NCI-H526 (cell line): Measurements from ENCODE around the gene VAV1.
"Not testable (repeated sequence)": the region's sequence is repeated elsewhere in the genome, so short reads cannot be mapped to it uniquely, and the experiment has no call there.

Experiments
- DNase-seq, 2 experiments: peaks; one replicate each; lab custom pipeline; 2025; lab: John Stamatoyannopoulos, UW

Gene VAV1

DNA sequence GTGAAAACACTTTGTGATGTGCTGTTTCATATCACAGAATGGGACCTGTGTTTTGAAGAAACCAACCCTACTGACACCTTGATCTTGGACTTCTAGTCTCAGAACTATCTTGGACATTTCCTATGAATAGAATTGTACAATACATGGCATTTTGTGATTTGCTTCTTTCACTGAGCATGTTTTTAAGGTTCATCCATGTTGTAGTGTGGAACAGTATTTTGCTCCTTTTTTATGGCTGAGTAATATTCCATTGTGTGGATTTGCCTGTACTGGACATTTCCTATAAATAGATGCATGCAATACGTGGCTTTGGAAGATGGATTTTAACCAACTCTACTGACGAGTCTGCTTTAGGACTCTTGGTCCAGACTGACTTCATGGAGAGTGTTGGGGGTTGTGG lies 46.8 kb downstream of the VAV1 start:
- DNase-seq: no peak

DNA sequence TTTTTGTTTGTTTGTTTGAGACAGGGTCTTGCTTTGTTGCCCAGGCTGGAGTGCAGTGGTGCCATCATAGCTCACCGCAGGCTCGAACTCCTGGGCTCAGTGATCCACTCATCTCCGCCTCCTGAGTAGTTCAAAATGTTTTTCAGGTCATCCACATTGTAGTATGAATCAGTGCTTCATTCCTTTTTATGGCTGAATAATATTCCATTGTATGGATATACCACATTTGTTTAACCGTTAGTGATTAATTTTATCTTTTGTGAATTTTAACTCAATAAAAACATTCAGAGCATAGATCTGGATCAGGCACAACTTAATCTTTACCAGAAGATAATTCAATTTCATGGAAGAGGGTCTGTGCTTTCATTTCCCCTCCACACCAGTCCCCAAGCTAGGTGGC lies 47.7 kb downstream of the VAV1 start:
- DNase-seq: no peak

DNA sequence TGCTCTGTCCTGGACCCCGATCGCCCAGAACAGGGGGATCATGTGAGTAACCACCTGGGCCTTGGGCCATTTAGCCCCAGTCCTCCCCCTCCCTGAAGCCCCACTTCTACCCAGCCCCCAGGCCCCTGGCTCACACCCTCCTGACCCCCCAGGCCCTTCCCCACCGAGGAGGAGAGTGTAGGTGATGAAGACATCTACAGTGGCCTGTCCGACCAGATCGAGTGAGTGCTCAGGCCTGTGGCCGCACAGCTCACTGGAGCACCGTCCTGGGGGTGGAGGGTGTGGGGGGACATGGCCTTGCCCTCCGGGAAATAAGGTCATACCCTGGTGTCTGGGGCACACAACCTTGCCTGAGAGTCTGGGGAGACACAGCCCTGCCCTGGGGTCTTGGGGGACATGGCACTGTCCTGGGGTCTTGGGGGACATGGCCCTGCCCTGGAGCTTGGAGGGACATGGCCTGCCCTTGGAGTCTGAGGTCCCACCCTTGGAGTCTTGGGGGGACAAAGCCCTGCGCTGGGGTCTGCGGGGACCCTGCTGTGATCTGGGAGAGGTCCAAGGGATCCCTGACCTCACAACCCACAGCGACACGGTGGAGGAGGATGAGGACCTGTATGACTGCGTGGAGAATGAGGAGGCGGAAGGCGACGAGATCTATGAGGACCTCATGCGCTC lies 49.3 kb downstream of the VAV1 start:
- no peak for DNase-seq

DNA sequence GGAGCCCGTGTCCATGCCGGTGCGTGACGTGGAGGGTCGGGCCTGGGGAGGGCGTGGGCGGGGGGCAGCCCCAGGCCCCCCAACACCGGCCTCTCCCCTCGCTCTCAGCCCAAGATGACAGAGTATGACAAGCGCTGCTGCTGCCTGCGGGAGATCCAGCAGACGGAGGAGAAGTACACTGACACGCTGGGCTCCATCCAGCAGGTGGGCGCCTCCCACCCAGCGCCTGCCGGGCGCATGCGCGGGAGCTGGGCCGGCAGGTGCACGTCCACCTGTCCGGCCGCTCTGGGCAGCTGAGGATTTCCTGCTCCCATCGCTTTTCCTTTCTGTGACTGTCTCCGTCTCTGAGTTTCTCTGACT lies 49.8 kb downstream of the VAV1 start:
- DNase-seq: peak in 1 of 2 experiments; percentile 50

DNA sequence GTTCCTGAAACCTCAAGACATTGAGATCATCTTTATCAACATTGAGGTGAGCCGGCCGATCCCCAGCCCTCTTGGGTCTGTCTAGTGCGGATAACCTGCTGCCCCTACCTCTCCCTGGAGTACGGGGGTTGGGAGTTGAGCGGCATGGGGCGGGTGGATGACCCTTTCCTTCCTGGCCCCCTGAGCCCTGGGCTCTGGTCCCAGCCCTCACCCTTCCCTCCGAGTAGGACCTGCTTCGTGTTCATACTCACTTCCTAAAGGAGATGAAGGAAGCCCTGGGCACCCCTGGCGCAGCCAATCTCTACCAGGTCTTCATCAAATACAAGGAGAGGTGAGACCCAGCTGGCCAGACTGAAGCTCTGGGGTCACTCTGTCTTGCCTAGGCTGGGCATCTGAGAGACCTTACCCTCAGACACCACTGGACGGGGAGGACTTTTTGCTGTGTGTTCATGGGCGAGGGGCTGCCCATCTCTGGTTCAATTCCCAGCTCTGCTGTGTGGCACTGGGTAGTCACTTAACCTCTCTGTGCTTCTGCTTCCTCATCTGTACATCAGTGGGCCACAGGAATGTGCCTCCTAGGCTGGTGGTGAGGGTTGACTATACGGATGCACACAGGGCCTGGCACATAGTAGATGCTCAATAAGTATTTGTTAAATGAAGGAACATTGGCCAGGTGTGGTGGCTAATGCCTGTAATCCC lies 52.7 kb downstream of the VAV1 start:
- no peak for DNase-seq

DNA sequence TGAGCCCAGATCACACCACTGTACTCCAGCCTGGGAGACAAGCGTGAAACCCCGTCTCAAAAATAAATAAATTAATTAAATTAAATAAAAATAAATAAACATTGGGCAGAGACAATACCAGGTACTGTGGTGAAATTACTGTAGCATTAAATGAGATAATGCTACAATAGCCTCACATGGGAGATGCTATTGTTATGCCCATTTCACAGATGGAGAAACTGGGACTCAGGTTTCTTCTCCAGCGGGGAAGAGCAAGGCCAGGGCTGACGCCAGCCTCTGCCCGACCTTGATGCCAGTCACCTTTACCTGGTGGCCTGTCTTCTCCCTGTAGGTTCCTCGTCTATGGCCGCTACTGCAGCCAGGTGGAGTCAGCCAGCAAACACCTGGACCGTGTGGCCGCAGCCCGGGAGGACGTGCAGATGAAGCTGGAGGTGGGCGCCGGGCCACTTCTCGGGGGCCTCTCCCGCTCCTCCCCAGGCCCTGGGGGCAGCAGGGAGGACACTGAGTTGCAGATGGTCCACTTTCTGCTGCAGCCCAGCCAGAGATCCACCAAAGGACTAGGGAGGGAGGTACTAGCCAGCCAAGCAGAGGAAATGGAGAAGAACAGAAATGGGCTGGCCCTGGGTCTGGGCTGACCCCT lies 53.9 kb downstream of the VAV1 start:
- DNase-seq: no peak

DNA sequence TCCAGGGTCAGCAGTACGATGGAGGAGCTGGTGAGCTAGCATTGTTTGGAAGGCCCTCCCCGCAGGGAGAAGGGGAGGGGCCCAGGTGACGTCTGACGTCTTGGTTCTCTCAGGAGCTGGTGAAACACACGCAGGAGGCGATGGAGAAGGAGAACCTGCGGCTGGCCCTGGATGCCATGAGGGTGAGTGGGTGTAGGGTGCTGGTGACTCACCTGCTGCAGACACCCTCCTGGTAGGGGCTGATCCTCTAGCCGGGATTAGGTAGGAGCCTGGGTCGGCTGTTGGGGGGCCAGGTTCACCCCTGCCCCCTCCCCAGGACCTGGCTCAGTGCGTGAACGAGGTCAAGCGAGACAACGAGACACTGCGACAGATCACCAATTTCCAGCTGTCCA lies 55.8 kb downstream of the VAV1 start:
- DNase-seq: no peak

DNA sequence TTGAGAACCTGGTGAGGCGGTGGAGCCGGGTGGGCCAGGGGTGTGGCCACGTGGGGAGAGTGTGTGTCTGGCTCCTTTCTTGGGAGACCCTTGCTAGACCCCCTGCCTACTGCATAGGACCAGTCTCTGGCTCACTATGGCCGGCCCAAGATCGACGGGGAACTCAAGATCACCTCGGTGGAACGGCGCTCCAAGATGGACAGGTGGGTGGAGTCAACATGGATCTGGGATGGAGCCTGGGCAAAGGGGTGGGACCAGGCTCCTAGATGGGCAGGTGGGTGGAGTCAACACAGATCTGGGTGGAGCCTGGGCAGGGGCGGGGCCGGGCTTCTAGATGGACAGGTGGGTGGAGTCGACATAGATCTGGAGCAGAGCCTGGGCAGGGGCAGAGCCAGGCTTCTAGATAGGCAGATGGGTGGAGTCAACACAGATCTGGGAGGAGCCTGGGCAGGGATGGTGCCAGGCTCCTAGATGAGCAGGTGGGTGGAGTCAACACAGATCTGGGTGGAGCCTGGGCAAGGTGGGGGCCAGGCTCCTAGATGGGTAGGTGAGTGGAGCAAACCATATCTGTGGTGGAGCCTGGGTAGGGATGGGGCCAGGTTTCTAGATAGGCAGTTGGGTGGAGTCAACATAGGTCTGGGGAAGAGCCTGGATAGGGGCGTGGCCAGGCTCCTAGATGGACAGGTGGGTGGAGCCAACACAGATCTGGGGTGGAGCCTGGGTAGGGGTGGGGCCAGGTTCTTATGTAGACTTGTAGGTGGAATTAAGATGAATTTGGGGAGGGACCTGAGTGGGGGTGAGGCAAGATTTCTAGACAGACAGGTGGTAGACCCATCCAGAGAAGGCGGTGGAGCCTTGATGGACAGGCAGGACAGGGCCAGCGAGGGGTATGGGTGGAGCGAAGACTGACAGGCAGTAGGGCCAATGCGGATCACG lies 56.5 kb downstream of the VAV1 start:
- DNase-seq: peak in 1 of 2 experiments; percentile 37

DNA sequence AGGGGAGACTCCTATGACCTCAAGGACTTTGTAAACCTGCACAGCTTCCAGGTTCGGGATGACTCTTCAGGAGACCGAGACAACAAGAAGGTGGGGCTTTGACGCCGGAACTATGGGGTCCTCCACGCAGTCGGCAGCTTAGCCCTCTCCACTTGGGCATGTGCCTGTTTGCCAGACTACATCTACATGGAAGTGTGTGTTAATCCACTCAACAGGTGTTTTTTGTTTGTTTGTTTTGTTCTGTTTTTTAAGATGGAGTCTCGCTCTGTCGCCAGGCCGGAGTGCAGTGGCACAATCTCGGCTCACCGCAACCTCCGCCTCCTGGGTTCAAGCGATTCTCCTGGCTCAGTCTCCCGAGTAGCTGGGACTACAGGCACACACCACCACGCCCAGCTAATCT lies 57.3 kb downstream of the VAV1 start:
- DNase-seq: not testable (repeated sequence)

DNA sequence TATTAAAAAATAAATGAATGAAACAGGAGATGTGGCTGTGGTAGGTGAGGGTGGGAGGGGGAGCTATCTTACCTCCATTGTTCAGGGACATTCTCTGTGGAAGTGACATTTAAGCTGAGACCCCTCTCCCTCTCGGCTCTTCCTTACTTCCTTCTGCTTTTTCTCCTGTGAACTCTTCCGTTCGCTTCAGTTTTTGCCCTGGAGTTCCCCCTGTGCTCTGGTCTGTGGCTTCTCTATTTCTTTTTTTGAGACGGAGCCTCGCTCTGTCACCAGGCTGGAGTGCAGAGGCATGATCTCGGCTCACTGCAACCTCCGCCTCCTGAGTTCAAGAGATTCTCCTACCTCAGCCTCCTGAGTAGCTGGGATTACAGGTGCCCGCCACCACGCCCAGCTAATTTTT lies 58.6 kb downstream of the VAV1 start:
- not testable (repeated sequence) for DNase-seq

DNA sequence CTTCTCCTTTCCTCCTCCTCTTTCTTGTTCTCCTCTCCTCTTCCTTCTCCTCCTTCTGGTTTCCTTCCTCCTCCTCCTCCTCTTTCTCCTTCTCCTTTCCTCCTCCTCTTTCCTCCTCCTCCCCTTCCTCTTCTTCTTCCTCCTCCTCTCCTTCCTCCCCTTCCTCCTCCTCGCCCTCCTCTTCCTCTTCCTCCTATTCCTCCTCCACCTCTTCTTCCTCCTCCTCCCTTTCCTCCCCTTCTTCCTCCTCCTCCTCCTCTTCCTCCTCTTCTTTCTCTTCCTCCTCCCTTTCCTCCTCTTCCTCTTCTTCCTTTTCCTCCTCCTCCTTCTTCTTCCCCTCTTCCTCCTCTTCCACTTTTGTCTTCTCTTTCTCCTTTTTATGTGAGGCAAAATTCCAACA lies 59.9 kb downstream of the VAV1 start:
- no peak for DNase-seq

DNA sequence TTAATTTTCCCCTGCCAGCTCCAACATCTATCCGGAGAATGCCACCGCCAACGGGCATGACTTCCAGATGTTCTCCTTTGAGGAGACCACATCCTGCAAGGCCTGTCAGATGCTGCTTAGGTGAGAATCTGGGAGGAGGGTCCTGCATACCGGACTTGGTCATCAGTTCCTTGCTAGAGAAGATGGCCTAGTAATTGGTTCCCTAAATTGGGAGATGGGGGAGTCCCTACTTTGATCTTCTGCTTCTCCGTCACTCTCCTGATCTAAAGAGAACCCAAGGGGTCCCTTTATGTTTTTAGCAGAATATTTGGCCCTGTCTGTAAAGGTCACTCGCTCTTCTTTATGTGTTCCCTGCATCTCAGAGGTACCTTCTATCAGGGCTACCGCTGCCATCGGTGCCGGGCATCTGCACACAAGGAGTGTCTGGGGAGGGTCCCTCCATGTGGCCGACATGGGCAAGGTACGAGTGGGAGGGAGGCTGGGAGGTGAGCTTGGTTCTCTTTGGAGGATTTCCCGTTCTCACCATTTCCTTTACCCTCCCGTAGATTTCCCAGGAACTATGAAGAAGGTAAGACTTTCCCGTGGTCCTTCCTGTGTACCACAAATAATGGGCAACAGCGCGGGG lies 60.8 kb downstream of the VAV1 start:
- no peak for DNase-seq

DNA sequence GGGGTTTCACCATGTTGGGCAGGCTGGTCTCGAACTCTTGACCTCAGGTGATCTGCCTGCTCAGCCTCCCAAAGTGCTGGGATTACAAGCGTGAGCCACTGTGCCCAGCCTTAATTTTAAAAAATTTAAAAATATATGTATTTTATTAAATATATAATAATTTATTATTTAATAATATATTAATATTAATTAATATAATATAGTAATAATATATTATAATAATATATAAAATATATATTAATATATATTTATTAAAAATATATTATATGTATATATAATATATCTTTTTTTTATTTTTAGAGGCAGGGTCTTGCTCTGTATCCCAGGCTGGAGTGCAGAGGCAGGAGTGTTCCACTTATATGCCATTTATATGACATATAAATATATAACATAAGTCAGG lies 61.9 kb downstream of the VAV1 start:
- no peak for DNase-seq

DNA sequence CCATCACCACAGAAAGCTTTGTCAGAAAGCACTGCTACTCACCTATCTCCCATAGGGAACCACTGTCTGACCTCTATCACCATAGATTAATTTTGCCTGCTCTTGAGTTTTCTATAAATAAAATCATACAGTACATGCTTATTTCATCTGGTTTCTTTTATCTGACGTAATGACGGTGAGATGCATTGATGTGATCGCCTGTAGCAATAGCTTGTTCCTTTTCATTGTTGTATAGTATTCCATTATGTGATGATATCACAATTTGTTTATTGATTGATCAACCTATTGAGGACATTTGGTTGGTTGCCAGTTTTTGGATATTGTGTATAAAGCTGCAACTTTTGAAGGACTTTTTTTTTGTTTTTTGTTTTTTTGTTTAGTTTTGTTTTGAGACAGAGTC lies 63.0 kb downstream of the VAV1 start:
- no peak for DNase-seq

DNA sequence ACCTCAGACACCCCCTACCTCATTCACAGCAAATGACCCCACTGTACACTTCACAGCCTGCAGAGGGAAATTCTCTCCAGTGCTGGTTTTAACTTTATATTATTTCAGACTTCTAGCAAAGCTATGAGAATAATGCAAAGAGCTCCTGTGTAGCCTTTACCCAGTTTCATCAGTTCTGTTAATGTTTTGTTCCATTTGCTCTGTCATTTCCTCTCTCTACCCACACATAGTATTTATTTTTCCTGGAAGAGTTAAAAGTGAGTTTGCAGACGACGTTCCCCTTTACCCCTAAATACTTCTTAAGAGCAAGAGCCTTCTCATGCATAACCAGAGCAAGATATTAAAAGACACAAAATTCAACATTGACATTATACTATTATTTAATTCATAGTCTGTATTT lies 65.0 kb downstream of the VAV1 start:
- DNase-seq: no peak

DNA sequence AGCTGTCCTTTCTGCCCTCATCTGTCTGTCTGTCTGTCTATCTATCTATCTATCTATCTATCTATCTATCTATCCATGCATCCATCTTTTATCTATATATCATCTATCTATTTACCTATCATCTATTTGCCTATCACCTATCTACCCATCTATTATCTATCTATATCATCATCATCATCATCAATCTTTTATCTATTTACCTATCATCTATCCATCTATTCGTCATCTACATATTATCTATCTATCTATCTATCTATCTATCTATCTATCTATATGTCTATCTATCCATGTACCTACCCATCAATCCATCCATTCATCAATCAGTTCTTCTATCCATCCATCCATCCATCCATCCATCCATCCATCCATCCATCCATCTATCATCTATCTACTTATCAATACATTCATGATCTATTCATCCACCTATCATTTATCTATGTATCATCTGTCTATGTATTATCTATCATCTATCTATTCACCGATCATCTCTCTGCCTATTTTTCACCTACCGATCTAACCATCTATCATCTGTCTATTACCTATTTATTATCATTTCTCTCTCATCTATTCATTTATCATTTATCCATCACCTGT lies 65.7 kb downstream of the VAV1 start:
- DNase-seq: no peak

DNA sequence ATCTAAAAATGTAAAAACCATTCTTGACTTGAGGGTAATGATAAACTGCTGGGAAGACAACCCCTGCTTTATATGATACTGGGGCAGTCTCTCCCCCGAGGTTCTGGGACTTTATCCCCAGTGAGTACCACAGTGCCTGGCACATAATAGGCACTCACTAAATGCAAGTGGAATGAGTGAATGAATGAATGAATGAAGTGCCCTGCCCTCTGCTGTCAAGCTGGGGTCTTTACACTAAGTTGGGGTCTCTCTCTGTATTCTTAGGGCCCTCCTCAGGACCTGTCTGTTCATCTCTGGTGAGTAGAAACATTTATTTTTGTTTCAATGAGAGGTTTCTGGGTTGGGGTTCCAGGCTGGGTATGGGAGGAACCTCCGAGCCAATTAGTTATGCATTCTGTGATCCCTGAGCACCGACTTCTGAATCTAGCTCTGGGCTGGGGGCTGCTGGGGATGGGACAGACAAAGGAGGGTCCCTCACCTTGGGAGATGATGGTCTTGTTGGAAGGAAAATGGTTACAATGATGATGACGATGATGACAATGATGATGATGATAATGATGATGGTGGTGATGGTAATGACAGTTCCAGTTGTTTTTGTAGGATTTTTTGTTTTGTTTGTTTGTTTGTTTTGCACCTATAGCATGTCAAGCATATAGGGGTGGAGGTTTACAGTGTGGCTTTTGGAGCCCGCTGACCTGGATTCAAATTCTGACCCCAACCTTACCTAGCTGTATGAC lies 70.5 kb downstream of the VAV1 start:
- DNase-seq: no peak

DNA sequence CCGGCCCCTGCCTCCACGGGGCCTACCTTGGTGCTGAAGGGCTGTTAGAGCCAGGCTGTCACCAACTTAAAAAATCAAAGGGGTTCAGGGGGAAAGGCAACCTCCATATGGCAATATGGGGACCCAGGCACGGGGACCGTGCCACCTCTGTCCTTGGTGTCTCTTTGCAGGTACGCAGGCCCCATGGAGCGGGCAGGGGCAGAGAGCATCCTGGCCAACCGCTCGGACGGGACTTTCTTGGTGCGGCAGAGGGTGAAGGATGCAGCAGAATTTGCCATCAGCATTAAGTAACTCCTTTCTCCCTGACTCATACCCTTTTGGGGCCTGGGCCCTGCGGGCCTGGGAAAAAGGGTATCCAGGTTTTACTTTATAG lies 75.3 kb downstream of the VAV1 start:
- no peak for DNase-seq

DNA sequence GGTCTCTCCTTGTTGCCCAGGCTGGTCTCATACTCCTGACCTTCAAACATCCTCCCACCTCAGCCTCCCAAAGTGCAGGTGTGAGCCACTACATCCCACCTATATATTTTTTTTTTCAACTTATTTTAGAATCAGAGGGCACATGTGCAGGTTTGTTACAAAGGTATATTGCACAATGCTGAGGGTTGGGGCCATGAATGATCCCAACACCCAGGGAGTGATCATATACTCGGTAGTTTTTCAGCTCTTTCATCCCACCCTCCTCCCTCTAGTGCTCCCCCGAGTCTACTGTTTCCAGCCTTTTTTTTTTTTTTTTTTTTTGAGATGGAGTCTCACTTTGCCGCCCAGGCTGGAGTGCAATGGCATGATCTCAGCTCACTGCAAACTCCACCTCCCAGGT lies 76.5 kb downstream of the VAV1 start:
- DNase-seq: no peak

DNA sequence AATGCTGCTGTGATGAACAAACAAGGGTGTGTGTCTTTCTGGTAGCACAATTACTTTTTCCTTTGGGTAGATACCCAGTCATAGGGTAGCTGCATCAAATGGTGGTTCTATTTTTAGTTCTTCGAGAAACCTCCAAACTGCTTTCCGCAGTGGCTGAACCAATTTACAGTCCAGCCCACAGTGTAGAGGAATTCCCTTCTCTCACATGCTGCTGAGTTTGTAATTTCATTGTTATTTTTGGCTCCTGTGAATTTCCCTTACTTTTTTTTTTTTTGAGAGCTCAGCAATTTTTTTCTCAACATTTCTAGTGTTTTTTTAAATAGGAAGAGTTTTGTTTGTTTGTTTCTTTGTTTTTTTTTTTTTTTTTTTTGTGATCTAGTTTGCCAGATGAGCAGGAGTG lies 77.4 kb downstream of the VAV1 start:
- DNase-seq: no peak

DNA sequence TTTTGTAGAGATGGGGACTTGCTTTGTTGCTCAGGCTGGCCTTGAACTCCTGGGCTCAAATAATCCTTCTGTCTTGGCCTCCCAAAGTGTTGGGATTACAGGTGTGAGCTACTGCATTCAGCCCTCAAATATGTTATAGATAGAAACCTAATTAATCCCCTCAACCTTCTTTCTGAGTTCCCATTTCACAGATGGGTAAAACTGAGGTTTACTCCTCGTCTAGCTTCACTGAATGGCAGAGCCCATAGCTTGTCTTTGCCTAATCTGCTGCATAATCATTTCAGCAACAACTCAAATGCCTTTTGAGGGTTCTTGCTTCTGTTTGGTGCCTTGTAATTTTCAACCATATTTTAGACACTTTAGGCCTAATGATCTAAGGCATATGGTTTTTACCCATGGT lies 78.9 kb downstream of the VAV1 start:
- no peak for DNase-seq
